GM23248 (cell line): ENCODE measurements around the gene RHEB.

Experiments
- EZH2 ChIP-seq: fragments of 200-600 bp; sonication (generic); IDR thresholded peaks from 2 replicates; pipeline ENCODE4 v1.6.1; 2018; ENCODE audit warnings: antibody characterized with exemption, mild to moderate bottlenecking; ENCODE audit not compliant: insufficient read depth, poor library complexity, severe bottlenecking
- EZH2phosphoT487 ChIP-seq: fragments of 200-600 bp; sonication (generic); IDR thresholded peaks from 2 replicates; pipeline ENCODE4 v1.6.1; 2018; ENCODE audit warnings: antibody characterized with exemption, moderate library complexity, mild to moderate bottlenecking, low read depth; ENCODE audit not compliant: insufficient read depth

DNA sequence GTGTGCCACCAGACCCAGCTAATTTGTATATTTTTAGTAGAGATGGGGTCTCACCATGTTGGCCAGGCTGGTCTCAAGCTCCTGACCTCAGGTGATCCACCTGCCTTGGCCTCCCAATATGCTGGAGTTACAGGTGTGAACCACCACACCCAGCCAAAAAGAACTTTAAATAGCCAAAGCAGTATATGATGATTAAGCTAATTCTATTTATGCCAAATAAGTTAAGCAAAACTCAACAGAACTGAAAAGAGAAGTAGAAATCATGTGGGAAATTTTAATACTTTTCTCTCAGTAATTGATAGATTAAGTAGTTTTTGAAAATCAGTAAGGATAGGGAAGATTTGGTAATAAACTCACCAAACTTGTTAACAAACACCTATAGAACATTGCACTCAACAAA is 24.5 kb upstream of the RHEB start:
- no peak for TF ChIP-seq EZH2phosphoT487
- no peak for TF ChIP-seq EZH2
